ENCODE results near the gene FAM204A.

FAM204A gene

GRCh38 chr10:118374404-118374803 lies 32.3 kb upstream of the FAM204A start:
- Histone ChIP-seq H3K27me3 (ENCODE audit: insufficient read depth, low read length, poor library complexity) (peaks cover 23% of the 10 kb centered on the region), H3K4me3 (ENCODE audit: low read depth in 1 of 2, low read length in 2 of 2) (no peak overlapping the region), H3K4me1 (ENCODE audit: insufficient read depth, low read length) (no peaks in the 10 kb centered on the region), H3K4me2 (ENCODE audit: insufficient read depth, low read length) (no peak overlapping the region), H3K79me2 (ENCODE audit: insufficient read depth, low read length) (no peaks in the 10 kb centered on the region), H3K36me3 (ENCODE audit: insufficient read depth, low read length) (no peaks in the 10 kb centered on the region), H3K9me3 (ENCODE audit: insufficient read depth, low read length, severe bottlenecking) (no peaks in the 10 kb centered on the region), H3K27ac (ENCODE audit: low read length) (no peak overlapping the region), H2AFZ (ENCODE audit: low read depth, low read length) (no peak overlapping the region), H4K20me1 (ENCODE audit: insufficient read depth, low read length) (no peaks in the 10 kb centered on the region), H3K9ac (ENCODE audit: low read depth, low read length) (no peak overlapping the region)
- no peak for TF ChIP-seq EZH2 (IDR thresholded peaks at IDR 0.05; ENCODE audit: borderline replicate concordance, low read depth, low read length, severe bottlenecking)
- TF ChIP-seq, protein P1, sequence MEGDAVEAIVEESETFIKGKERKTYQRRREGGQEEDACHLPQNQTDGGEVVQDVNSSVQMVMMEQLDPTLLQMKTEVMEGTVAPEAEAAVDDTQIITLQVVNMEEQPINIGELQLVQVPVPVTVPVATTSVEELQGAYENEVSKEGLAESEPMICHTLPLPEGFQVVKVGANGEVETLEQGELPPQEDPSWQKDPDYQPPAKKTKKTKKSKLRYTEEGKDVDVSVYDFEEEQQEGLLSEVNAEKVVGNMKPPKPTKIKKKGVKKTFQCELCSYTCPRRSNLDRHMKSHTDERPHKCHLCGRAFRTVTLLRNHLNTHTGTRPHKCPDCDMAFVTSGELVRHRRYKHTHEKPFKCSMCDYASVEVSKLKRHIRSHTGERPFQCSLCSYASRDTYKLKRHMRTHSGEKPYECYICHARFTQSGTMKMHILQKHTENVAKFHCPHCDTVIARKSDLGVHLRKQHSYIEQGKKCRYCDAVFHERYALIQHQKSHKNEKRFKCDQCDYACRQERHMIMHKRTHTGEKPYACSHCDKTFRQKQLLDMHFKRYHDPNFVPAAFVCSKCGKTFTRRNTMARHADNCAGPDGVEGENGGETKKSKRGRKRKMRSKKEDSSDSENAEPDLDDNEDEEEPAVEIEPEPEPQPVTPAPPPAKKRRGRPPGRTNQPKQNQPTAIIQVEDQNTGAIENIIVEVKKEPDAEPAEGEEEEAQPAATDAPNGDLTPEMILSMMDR (IDR thresholded peaks at IDR 0.05; ENCODE audit: borderline replicate concordance, extremely low read depth, low read length, poor library complexity, severe bottlenecking) = no peak
- ATAC-seq (ENCODE audit: insufficient read depth, low read depth) (no peak), DNase-seq (no peak)

- Histone ChIP-seq H3K79me2 (ENCODE audit: insufficient read depth, low read length) (no peaks in the 10 kb centered on the region), H3K4me3 (ENCODE audit: low read depth in 1 of 2, low read length in 2 of 2) (no peak overlapping the region), H3K27me3 (ENCODE audit: insufficient read depth, low read length, poor library complexity) (peaks cover 21% of the 10 kb centered on the region), H2AFZ (ENCODE audit: low read depth, low read length) (no peak overlapping the region), H3K36me3 (ENCODE audit: insufficient read depth, low read length) (no peaks in the 10 kb centered on the region), H3K9ac (ENCODE audit: low read depth, low read length) (no peak overlapping the region), H3K27ac (ENCODE audit: low read length) (no peak overlapping the region), H3K4me1 (ENCODE audit: insufficient read depth, low read length) (no peaks in the 10 kb centered on the region), H4K20me1 (ENCODE audit: insufficient read depth, low read length) (no peaks in the 10 kb centered on the region), H3K4me2 (ENCODE audit: insufficient read depth, low read length) (no peak overlapping the region), H3K9me3 (ENCODE audit: insufficient read depth, low read length, severe bottlenecking) (no peaks in the 10 kb centered on the region)
- DNase-seq (no peak), ATAC-seq (ENCODE audit: insufficient read depth, low read depth) (no peak)
- no peak for TF ChIP-seq EZH2 (IDR thresholded peaks at IDR 0.05; ENCODE audit: borderline replicate concordance, low read depth, low read length, severe bottlenecking)
- TF ChIP-seq, protein P1 (IDR thresholded peaks at IDR 0.05; ENCODE audit: borderline replicate concordance, extremely low read depth, low read length, poor library complexity, severe bottlenecking) = no peak
Measured at GRCh38 chr10:118373786-118374185, 31.7 kb upstream of the FAM204A start.

DNA sequence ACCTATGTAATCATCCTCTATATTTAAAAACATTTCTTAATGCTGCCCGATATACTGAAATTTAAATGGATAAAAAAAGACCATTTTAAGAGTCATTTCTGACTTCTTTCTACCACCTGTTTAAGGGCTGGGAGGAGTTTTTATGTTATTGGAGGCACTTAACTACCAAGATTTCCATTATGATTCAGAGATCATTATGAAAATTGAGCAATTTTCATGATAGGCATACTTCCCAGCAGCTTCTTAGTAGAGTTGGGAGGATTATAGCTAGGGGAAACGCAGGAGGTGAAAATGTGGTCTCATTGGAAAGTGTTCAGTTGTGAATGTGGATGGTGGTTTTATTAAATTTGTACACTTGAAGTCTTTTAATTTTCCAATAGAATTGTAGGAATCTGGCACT lies 28.4 kb upstream of the FAM204A start:
- ATAC-seq (ENCODE audit: insufficient read depth, low read depth) (no peak), DNase-seq (no peak)
- H3K9me3 ChIP-seq (ENCODE audit: insufficient read depth, low read length, severe bottlenecking) = peaks cover 1% of the 10 kb centered on the region
- no peak for TF ChIP-seq EZH2 (IDR thresholded peaks at IDR 0.05; ENCODE audit: borderline replicate concordance, low read depth, low read length, severe bottlenecking)
- TF ChIP-seq, protein P1 (IDR thresholded peaks at IDR 0.05; ENCODE audit: borderline replicate concordance, extremely low read depth, low read length, poor library complexity, severe bottlenecking) = no peak
- H3K4me1 ChIP-seq (ENCODE audit: insufficient read depth, low read length) = no peaks in the 10 kb centered on the region
- H3K27me3 ChIP-seq (ENCODE audit: insufficient read depth, low read length, poor library complexity) = peaks cover 15% of the 10 kb centered on the region
- H3K4me3 ChIP-seq (ENCODE audit: low read depth in 1 of 2, low read length in 2 of 2) = no peak overlapping the region
- H3K4me2 ChIP-seq (ENCODE audit: insufficient read depth, low read length) = no peak overlapping the region
- no peak overlapping the region for H2AFZ ChIP-seq (ENCODE audit: low read depth, low read length)
- no peaks in the 10 kb centered on the region for H3K79me2 ChIP-seq (ENCODE audit: insufficient read depth, low read length)
- no peak overlapping the region for H3K9ac ChIP-seq (ENCODE audit: low read depth, low read length)
- H3K36me3 ChIP-seq (ENCODE audit: insufficient read depth, low read length) = no peaks in the 10 kb centered on the region
- no peaks in the 10 kb centered on the region for H4K20me1 ChIP-seq (ENCODE audit: insufficient read depth, low read length)
- no peak overlapping the region for H3K27ac ChIP-seq (ENCODE audit: low read length)
